ENCODE results near the gene ADAMTS2.
"Not testable (repeated sequence)": the region's sequence is repeated elsewhere in the genome, so short reads cannot be mapped to it uniquely, and the experiment has no call there.

The ADAMTS2 gene

DNA sequence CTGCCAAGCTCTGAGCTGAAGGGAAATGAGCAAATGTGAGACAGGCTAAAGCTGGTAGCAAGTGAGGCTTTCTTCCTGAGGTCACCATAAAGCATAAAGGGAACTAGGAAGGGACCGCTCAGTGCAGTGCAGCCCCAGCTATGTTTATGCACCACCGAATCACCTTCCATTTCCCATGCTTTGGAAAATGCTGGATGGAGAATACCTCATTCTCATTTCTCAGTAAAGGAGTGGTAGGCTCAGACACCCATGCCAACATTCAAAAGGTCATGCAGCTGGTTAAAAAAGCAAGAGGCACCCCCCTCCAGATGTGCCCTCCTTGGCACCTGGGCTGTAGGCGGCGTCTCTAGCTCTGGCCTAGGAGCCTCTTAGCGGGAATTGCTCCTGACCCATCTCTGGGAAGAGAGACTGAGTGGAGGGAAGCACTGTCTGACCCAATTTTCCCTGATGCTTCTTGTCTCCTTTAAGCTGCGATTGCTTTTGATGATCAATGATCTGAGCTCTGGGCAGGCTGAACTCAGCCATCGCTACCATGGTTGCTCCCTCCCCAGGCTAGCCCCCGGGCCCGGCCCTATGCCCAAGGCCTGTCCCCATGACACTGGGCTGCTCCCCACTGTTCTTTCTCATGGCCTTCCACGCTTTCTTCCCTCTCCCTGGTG is 226.4 kb downstream of the ADAMTS2 start:
- no peak overlapping the region for H3K4me3 ChIP-seq (ENCODE audit: low read depth, low read length)
- DNase-seq (ENCODE audit: low read depth): no peak

DNA sequence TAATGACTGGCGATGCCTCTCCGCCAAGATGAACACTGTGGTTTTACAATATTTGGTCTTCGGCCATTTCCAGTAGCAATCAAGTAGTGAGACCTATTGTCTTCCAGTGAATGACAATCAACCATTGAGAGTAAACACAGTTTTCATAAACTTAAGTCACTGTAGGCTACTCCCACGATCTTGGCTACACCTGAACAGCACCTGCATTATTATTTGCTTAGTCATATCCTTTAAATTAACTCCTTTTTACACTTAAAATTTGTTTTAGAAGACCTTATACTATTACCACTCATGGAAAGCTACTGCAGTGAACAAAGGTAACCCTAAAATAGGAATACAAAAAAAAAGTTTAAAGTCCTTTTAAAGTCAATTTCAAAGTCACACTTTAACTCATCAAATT is 226.9 kb downstream of the ADAMTS2 start:
- DNase-seq (ENCODE audit: low read depth): no peak
- H3K4me3 ChIP-seq (ENCODE audit: low read depth, low read length): no peak overlapping the region

DNA sequence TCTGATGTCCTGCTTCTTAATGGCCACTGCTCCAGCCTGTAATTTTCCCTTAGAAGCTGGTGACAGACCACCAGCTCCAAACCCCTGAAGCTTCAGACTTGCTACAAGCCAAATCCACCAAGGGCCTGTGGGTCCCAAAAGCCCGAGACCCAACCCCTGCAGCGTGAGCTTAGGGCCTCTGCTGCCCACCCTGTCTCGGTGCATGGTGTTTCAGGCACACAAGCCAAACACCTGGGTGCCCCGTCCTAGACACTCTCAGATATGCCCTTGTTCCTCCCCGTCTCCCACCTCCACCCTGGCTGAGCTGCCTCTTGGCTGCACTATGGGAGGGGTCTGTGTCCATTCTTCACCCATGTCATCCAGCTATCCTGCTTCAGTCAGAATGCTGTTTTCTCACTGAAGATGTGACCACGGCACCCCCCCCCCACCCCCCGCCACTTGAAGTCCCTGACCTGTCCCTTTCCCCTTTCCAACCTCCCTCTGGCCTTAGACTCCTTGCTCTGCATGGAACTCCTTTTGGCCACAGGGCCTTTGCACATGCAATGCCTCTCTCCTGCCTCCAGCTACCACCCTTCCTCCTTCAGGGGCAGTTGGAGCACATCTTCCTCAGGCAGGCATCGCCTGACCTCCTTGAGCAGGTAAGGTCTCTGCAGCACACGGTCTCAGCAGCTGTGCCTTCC is 229.3 kb downstream of the ADAMTS2 start:
- H3K4me3 ChIP-seq (ENCODE audit: low read depth, low read length): no peak overlapping the region
- DNase-seq (ENCODE audit: low read depth): no peak

DNA sequence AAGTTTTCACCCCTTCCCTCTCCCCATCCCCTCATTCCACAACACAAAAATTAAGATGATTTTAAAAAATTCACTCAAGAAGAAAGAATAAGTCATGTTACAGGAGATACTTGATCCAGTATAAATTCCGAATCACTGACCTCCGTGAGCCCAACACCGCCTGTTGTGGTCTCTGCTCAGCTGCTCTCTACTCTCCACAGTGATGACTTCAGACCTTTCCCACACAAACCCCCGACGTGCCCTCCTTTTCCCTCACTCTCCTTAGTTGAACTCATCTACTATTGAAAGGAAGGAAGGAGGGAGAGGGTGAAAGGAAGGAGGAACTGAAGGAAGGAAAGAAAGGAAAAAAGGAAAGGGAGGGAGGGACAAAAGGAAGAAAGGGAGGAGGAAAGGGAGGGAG is 230.0 kb downstream of the ADAMTS2 start:
- DNase-seq (ENCODE audit: low read depth): no peak
- no peak overlapping the region for H3K4me3 ChIP-seq (ENCODE audit: low read depth, low read length)

DNA sequence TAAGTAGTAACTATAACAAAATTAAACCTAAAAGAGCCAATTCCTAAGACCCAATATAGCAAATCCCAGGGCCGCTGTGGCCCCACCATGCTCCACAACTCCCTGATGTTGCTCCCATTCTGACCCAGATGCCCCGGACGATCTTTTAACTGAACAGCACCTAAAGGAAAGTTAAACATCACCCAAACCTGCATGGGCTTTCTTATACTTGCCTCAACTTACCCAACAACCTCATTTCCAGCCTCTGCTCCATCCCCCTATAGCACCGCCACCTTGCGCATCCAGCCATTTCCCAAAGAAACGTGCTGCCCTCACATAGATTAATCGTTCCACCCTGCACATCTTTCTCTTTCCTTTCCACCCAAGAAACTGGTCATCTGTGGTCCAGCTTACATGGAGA is 230.5 kb downstream of the ADAMTS2 start:
- no peak overlapping the region for H3K4me3 ChIP-seq (ENCODE audit: low read depth, low read length)
- no peak for DNase-seq (ENCODE audit: low read depth)

DNA sequence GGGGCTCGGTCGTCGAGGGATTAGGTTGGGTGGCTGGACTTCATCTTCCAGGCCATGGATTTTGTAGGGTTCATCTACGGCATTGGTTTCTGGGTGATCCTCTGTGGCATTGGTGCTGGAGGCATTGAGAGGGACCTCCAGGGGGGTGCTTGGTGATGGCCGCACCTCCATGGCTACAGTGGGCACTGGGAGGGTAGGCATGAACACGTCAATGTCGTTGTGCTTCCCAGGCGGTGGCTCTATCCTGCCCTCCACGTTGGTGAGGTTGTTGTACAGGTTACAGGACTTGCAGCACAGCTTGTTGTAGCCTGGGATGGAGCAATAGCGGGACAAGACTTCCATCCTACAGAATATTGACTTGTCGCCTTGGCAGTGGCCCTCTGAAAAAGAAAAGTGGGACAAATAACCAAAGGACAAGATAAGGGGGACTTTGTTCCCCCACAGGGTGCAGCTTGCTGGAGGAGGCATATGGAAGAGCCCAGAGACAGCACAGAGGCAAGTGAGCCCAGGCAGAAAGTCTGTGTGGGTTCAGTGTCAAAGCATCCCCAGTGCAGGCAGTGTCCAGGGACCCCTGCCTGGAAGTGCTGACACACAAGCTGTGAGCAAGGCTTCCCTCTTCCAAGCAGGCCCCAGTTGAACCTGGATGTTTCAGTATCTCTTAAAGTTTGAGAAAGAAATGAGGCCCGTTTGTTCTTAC is 231.2 kb downstream of the ADAMTS2 start:
- no peak overlapping the region for H3K4me3 ChIP-seq (ENCODE audit: low read depth, low read length)
- DNase-seq (ENCODE audit: low read depth): no peak

DNA sequence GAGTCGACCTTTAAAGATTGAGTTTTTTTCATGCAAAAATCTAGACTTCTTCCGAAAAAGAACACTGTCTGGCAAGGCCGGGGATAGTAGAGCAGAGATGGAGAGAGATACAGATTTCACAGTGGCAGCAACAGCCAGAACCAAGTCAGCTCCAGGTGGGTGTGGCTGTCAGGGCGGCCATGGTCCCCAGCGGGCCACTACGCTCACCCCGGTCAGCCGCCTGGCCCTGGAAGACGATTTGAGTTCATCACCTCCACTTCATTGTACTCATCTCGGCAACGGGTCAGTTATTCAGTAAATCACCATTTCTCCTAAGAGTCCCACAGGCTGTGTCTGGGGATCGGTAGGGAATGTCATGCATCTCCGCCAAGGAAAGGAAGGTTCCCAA is 232.1 kb downstream of the ADAMTS2 start:
- no peak overlapping the region for H3K4me3 ChIP-seq (ENCODE audit: low read depth, low read length)
- no peak for DNase-seq (ENCODE audit: low read depth)

DNA sequence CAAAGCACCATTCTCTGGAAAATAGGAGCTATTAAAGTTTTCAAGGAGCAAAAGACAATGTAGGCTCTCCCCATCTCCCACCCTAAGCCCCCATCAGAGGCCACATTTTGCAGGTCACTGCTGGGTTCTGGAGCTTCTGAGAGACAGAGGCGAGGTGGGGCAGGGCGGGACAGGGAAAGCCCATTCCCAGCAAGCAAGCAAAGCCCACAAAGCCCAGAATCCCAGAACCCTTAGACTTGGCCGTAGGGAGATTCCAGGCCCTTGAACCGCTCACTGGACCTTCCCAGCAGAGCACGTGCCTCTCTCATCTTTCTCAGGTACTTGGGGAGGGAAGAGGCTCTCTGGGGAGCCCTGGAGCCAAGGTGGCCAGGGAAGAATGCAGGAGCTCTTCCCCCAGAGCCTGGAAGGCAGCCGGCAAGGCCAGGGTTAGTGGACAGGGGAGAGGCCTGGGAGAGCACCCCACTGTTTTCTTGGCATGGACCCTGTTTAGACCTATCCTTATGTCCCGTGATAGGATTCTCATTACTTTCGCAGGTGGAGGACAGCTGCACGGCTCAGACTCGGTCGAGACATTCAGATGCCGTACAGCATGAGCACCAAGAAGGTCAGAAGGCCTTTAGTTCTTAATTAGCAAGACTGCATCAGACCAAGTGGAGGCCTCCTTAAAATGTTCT is 232.7 kb downstream of the ADAMTS2 start:
- no peak for DNase-seq (ENCODE audit: low read depth)
- H3K4me3 ChIP-seq (ENCODE audit: low read depth, low read length): no peak overlapping the region

DNA sequence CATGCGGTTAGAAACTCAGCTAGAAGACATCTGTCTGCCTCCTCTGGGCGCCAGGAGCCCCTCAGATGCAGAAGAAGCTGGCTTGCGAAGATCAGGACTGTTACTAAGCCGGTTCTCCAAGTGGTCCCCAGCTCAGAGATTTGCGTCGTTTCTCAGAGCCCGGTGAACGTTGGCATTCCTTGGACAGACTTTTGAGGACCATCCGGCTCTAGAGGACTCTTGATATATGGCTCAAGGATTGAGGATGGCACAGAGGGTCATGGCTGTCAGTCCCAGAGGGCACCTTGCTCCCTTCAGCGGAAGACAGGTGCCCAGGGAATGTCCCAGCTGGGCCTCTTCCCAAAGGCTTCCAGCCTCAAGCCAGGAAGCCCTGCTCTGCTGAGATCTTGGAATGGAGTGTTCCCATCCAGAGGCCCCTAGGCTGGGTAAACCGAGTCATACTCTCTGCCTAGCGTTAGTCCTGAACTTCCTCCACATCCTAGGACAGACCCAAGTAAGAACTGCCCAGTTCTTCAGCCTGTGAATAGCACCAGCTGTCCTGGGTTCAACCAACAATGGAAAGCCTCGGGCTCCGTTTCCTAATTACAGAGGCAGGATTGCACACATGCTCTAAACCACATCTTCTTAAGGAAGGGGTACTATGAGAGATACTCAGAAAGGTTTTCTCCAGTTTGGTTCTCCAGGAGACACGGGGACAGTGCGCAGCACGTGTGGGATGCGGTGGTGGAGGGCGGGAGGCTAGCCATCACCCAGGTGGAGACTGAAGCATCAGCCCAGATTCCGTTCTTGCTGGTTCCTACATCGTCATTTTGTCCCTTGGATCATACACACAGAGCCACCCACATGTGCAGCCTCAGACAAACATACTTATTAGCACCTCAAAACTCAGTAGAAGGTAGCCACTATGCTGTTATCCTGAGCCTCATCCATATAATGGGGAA is 233.7 kb downstream of the ADAMTS2 start:
- H3K4me3 ChIP-seq (ENCODE audit: low read depth, low read length): no peak overlapping the region
- no peak for DNase-seq (ENCODE audit: low read depth)

DNA sequence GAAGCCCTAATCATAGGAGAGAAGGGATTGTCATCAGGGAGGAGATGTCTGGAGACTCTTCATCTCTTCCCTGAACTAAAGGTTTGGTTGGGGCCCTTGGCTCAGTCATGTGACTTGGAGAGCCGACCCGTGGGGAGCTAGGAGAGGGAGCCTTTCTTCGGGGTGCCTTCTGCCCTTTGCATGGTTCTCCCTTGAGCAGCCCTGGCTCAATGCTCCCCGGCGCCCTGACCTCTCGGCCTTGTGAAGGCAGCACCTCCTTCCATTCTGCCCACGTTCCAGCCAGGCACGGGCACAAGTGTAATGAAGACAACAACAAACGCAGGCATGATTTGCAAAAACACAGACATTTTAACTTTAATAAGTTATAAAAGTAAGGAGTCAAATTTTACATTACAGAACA is 234.7 kb downstream of the ADAMTS2 start:
- H3K4me3 ChIP-seq (ENCODE audit: low read depth, low read length): no peak overlapping the region
- no peak for DNase-seq (ENCODE audit: low read depth)

DNA sequence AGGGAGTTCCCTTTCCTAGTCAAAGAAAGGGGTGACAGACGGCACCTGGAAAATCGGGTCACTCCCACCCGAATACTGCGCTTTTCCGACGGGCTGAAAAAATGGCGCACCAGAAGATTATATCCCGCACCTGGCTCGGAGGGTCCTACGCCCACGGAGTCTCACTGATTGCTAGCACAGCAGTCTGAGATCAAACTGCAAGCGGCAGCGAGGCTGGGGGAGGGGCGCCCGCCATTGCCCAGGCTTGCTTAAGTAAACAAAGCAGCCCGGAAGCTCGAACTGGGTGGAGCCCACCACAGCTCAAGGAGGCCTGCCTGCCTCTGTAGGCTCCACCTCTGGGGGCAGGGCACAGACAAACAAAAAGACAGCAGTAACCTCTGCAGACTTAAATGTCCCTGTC is 244.0 kb downstream of the ADAMTS2 start:
- H3K4me3 ChIP-seq (ENCODE audit: low read depth, low read length); DNase-seq (ENCODE audit: low read depth): not testable (repeated sequence)

DNA sequence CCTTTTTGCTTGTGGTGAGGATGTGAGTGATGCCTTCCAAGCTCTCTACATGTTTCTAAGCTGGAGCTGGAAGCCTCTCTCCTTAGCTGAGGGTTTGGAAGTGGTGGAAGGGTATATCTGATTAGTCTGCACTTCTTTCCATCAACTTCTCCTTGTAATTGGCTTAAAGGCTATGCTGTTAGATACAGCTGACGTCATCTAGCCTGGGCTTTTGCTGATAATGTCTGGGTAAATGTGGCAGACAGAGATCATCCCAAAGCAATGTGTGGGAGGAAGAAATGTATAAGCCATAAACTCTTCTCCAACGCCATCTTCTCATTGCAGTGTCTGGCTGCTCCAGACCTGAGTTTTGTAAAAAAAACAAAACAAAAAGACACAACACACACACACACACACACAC is 255.8 kb downstream of the ADAMTS2 start:
- DNase-seq (ENCODE audit: low read depth): no peak
- no peak overlapping the region for H3K4me3 ChIP-seq (ENCODE audit: low read depth, low read length)

DNA sequence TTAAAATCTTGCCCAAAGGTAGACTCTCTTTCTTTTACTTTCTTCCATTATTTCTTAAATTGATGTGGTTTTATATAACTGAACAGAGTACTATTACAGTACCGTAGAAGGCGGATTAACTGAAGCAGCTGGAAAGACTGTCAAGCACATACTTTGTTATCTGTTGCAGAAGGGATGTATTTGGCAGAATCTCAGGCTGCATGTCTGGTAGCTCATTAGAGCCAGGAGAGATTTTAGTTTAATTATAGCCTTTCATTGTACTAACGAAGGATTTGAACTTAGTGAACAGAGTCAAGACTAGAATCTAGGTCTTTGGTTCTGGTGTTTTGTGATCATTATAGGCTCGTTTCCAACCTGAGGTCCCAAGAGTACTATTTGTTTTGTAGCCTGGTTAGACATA is 264.5 kb downstream of the ADAMTS2 start:
- no peak for DNase-seq (ENCODE audit: low read depth)
- H3K4me3 ChIP-seq (ENCODE audit: low read depth, low read length): no peak overlapping the region

DNA sequence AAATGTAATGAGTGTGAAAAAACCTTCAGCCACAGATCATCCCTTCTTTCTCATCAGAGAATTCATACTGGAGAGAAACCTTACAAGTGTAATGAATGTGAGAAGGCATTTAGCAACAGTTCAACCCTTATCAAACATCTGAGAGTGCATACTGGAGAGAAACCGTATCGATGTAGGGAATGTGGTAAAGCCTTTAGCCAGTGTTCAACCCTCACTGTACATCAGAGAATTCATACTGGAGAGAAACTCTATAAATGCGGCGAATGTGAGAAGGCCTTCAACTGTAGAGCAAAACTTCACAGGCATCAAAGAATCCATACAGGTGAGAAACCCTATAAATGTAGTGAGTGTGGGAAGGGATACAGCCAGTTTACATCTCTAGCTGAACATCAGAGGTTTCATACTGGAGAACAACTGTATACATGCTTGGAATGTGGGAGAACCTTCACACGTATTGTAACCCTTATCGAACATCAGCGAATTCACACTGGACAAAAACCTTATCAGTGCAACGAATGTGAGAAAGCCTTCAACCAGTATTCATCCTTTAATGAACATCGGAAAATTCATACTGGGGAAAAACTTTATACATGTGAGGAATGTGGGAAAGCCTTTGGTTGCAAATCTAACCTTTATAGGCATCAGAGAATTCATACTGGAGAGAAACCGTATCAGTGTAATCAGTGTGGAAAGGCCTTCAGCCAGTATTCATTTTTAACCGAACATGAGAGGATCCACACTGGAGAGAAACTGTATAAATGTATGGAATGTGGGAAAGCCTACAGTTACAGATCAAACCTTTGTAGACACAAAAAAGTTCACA is 265.9 kb downstream of the ADAMTS2 start:
- no peak for DNase-seq (ENCODE audit: low read depth)
- no peak overlapping the region for H3K4me3 ChIP-seq (ENCODE audit: low read depth, low read length)

DNA sequence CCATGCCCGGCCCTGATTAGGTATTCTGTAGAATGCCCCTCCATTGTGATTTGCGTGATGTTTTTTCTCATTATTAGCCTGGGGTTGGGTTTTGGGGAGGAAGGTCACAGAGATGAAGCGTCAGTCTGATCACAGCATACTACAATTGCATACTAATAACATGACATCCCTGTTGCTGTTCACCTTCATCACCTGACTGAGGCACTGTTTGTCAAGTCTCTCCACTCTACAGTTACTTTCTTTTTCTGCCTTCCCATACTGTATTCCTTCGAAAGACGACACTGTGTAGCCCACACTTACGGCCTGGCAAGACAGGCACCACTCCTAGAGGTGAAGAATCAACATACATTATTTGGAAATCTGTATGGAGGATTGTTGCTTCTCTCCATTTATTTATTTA is 279.6 kb downstream of the ADAMTS2 start:
- DNase-seq (ENCODE audit: low read depth): no peak
- H3K4me3 ChIP-seq (ENCODE audit: low read depth, low read length): no peak overlapping the region

DNA sequence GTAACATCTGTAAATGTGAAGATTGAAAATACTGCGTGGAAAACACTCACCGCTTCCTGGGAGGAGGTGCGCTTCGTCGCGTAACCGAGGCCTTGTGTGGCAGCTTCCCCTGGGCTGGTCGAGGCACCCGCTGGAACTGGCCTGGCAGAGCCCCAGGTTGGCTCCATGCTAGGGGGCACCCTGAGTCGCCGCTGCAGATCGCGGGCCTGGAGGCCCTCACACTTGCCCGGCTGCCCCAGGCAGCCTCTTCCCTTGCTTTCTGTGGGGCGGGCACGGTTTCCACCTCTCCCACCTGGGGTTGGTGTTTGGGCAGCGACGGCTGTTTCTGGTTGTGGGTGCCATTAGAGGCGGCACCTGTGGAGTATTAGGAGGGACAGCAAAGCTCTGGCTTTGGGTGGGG is 284.2 kb downstream of the ADAMTS2 start:
- no peak for DNase-seq (ENCODE audit: low read depth)
- H3K4me3 ChIP-seq (ENCODE audit: low read depth, low read length): peak overlapping the region; percentile 78
